HEK293 (cell line): ENCODE data around the gene NTN3.

ENCODE experiments used
- ATF2 ChIP-seq: fragments of 450-650 bp; formaldehyde crosslinking; IDR thresholded peaks from 2 replicates; pipeline ENCODE4 v1.5.1; 2016; ENCODE audit warnings: missing biosample characterization, missing genetic modification characterization, low read depth
- GFI1B ChIP-seq: fragments of 450-650 bp; formaldehyde crosslinking; IDR thresholded peaks from 2 replicates; pipeline ENCODE4 v1.5.1; 2016; ENCODE audit warnings: missing biosample characterization, missing genetic modification characterization
- GLI4 ChIP-seq: fragments of 450-650 bp; formaldehyde crosslinking; IDR thresholded peaks from 2 replicates; pipeline ENCODE4 v1.5.1; 2016; ENCODE audit warnings: missing biosample characterization, missing genetic modification characterization
- HOXA7 ChIP-seq: sonication (generic); formaldehyde crosslinking; IDR thresholded peaks from 2 replicates; pipeline ENCODE4 v1.8.1; 2022; ENCODE audit warnings: missing genetic modification reagents, borderline replicate concordance
- SP7 ChIP-seq: fragments of 450-650 bp; formaldehyde crosslinking; IDR thresholded peaks from 2 replicates; pipeline ENCODE4 v1.5.1; 2016; ENCODE audit warnings: missing biosample characterization, missing genetic modification characterization
- TCF7L2 ChIP-seq: IDR thresholded peaks from 2 replicates; pipeline ENCODE4 v1.6.1; 2011; ENCODE audit warnings: low read depth, mild to moderate bottlenecking, inconsistent platforms, low read length, moderate library complexity, borderline replicate concordance
- ZBTB10 ChIP-seq: fragments of 450-650 bp; formaldehyde crosslinking; IDR thresholded peaks from 2 replicates; pipeline ENCODE4 v1.5.1; 2016; ENCODE audit warnings: missing biosample characterization, missing genetic modification characterization
- ZBTB21 ChIP-seq: fragments of 450-650 bp; formaldehyde crosslinking; IDR thresholded peaks from 2 replicates; pipeline ENCODE4 v1.5.1; 2017; ENCODE audit warnings: missing biosample characterization, missing genetic modification characterization
- ZBTB49 ChIP-seq: fragments of 450-650 bp; formaldehyde crosslinking; IDR thresholded peaks from 2 replicates; pipeline ENCODE4 v1.5.1; 2016; ENCODE audit warnings: missing biosample characterization, missing genetic modification characterization, low read depth
- ZNF121 ChIP-seq: fragments of 450-650 bp; formaldehyde crosslinking; IDR thresholded peaks from 2 replicates; pipeline ENCODE4 v1.5.1; 2016; ENCODE audit warnings: missing biosample characterization, missing genetic modification characterization
- ZNF174 ChIP-seq: fragments of 450-650 bp; formaldehyde crosslinking; IDR thresholded peaks from 2 replicates; pipeline ENCODE4 v1.5.0; 2017; ENCODE audit warnings: missing biosample characterization, mild to moderate bottlenecking, missing genetic modification characterization
- ZNF214 ChIP-seq: fragments of 450-650 bp; formaldehyde crosslinking; IDR thresholded peaks from 2 replicates; pipeline ENCODE4 v1.5.1; 2017; ENCODE audit warnings: missing biosample characterization, mild to moderate bottlenecking, missing genetic modification characterization, borderline replicate concordance
- ZNF221 ChIP-seq: fragments of 450-650 bp; formaldehyde crosslinking; IDR thresholded peaks from 2 replicates; pipeline ENCODE4 v1.5.1; 2017; ENCODE audit warnings: missing biosample characterization, missing genetic modification characterization, borderline replicate concordance
- ZNF239 ChIP-seq: fragments of 450-650 bp; formaldehyde crosslinking; IDR thresholded peaks from 2 replicates; pipeline ENCODE4 v1.5.1; 2016; ENCODE audit warnings: missing biosample characterization, missing genetic modification characterization
- ZNF266 ChIP-seq: fragments of 450-650 bp; formaldehyde crosslinking; IDR thresholded peaks from 2 replicates; pipeline ENCODE4 v1.5.1; 2016; ENCODE audit warnings: missing biosample characterization, missing genetic modification characterization, low read depth
- ZNF335 ChIP-seq: fragments of 450-650 bp; formaldehyde crosslinking; conservative IDR thresholded peaks from 2 replicates; pipeline ENCODE4 v1.5.1; 2016; ENCODE audit warnings: missing biosample characterization, missing genetic modification characterization
- ZNF341 ChIP-seq: fragments of 450-650 bp; formaldehyde crosslinking; IDR thresholded peaks from 2 replicates; pipeline ENCODE4; 2016; ENCODE audit warnings: low read depth, missing biosample characterization, missing genetic modification characterization
- ZNF350 ChIP-seq: fragments of 450-650 bp; formaldehyde crosslinking; IDR thresholded peaks from 2 replicates; pipeline ENCODE4 v1.5.0; 2017; ENCODE audit warnings: missing biosample characterization, mild to moderate bottlenecking, missing genetic modification characterization
- ZNF433 ChIP-seq: fragments of 450-650 bp; formaldehyde crosslinking; IDR thresholded peaks from 2 replicates; pipeline ENCODE4 v1.5.1; 2016; ENCODE audit warnings: missing biosample characterization, missing genetic modification characterization, low read depth
- ZNF510 ChIP-seq: fragments of 450-650 bp; formaldehyde crosslinking; IDR thresholded peaks from 2 replicates; pipeline ENCODE4 v1.5.1; 2018; ENCODE audit warnings: mild to moderate bottlenecking, missing genetic modification characterization, missing biosample characterization; ENCODE audit not compliant: insufficient replicate concordance
- ZNF514 ChIP-seq: fragments of 450-650 bp; formaldehyde crosslinking; IDR thresholded peaks from 2 replicates; pipeline ENCODE4 v1.5.1; 2016; ENCODE audit warnings: missing biosample characterization, missing genetic modification characterization
- ZNF549 ChIP-seq: fragments of 450-650 bp; IDR thresholded peaks from 2 replicates; pipeline ENCODE4 v1.5.1; 2018; ENCODE audit warnings: missing biosample characterization, missing genetic modification characterization, mild to moderate bottlenecking, inconsistent platforms, moderate library complexity
- ZNF561 ChIP-seq: fragments of 450-650 bp; IDR thresholded peaks from 2 replicates; pipeline ENCODE4 v1.5.1; 2018; ENCODE audit warnings: missing biosample characterization, missing genetic modification characterization, borderline replicate concordance
- ZNF571 ChIP-seq: fragments of 450-650 bp; formaldehyde crosslinking; IDR thresholded peaks from 2 replicates; pipeline ENCODE4 v1.5.0; 2017; ENCODE audit warnings: missing biosample characterization, missing genetic modification characterization
- ZNF580 ChIP-seq: fragments of 450-650 bp; formaldehyde crosslinking; IDR thresholded peaks from 2 replicates; pipeline ENCODE4 v1.5.1; 2016; ENCODE audit warnings: missing biosample characterization, missing genetic modification characterization
- ZNF664 ChIP-seq: fragments of 450-650 bp; formaldehyde crosslinking; IDR thresholded peaks from 2 replicates; pipeline ENCODE4 v1.5.1; 2016; ENCODE audit warnings: missing biosample characterization, missing genetic modification characterization
- ZNF677 ChIP-seq: fragments of 450-650 bp; IDR thresholded peaks from 2 replicates; pipeline ENCODE4 v1.5.0; 2018; ENCODE audit warnings: missing biosample characterization, mild to moderate bottlenecking, missing genetic modification characterization, moderate library complexity
- ZNF692 ChIP-seq: fragments of 450-650 bp; formaldehyde crosslinking; IDR thresholded peaks from 2 replicates; pipeline ENCODE4 v1.5.1; 2016; ENCODE audit warnings: missing biosample characterization, missing genetic modification characterization
- ZNF701 ChIP-seq: fragments of 450-650 bp; formaldehyde crosslinking; IDR thresholded peaks from 2 replicates; pipeline ENCODE4 v1.5.1; 2016; ENCODE audit warnings: missing biosample characterization, missing genetic modification characterization
- ZSCAN18 ChIP-seq: fragments of 450-650 bp; formaldehyde crosslinking; IDR thresholded peaks from 2 replicates; pipeline ENCODE4 v1.5.1; 2016; ENCODE audit warnings: missing biosample characterization, missing genetic modification characterization
- ZSCAN30 ChIP-seq: fragments of 450-650 bp; IDR thresholded peaks from 2 replicates; pipeline ENCODE4 v1.5.1; 2018; ENCODE audit warnings: missing biosample characterization, mild to moderate bottlenecking, missing genetic modification characterization, moderate library complexity

NTN3 gene

GRCh38 chr16:2467528-2468232 lies 3.4 kb upstream of the NTN3 start (continued):
- TF ChIP-seq ATF2 (tag by site-specific recombination) = peak; percentile 44; the same call in 1 of the 2 replicates
- peak; percentile 21; the same call in 1 of the 2 replicates for TF ChIP-seq ZNF580 (tag by site-specific recombination)
- no peak for TF ChIP-seq ZNF121
- no peak for TF ChIP-seq TCF7L2
- TF ChIP-seq ZNF335 (tag by site-specific recombination) = peak; percentile 87
- TF ChIP-seq ZBTB10 (tag by site-specific recombination) = peak; percentile 43; the same call in 1 of the 2 replicates
- no peak for TF ChIP-seq GFI1B
- peak; percentile 39; the same call in 1 of the 2 replicates for TF ChIP-seq SP7
- TF ChIP-seq ZNF549 = no peak
- no peak; the same call in 1 of the 2 replicates for TF ChIP-seq ZSCAN30 (tag by site-specific recombination)
- TF ChIP-seq ZNF677 (tag by site-specific recombination) = peak; percentile 64; the same call in 1 of the 2 replicates
- no peak for TF ChIP-seq ZNF571
- TF ChIP-seq ZNF221 (tag by site-specific recombination) = no peak
- no peak for TF ChIP-seq ZNF239
- TF ChIP-seq ZNF510 = no peak
- TF ChIP-seq ZNF701 (tag by site-specific recombination) = no peak
- TF ChIP-seq ZNF174 (tag by site-specific recombination) = no peak
- 0 out of 2 replicates have a peak, but pooled peaks have one; percentile 6 for TF ChIP-seq ZNF341 (tag by site-specific recombination)
- TF ChIP-seq ZNF266 (tag by site-specific recombination) = no peak
- no peak for TF ChIP-seq ZNF514 (tag by site-specific recombination)
- no peak for TF ChIP-seq HOXA7 (CRISPR knock-in tag)
- TF ChIP-seq ZSCAN18 (tag by site-specific recombination) = no peak
- no peak for TF ChIP-seq ZNF214
- no peak for TF ChIP-seq ZNF350 (tag by site-specific recombination)
- no peak for TF ChIP-seq ZNF664 (tag by site-specific recombination)
- no peak for TF ChIP-seq ZNF692
- no peak for TF ChIP-seq ZBTB49 (tag by site-specific recombination)
- peak; percentile 29; the same call in 1 of the 2 replicates for TF ChIP-seq GLI4
- TF ChIP-seq ZNF433 (tag by site-specific recombination) = no peak
- TF ChIP-seq ZBTB21 (tag by site-specific recombination) = peak; percentile 87
- TF ChIP-seq ZNF561 (tag by site-specific recombination) = peak; percentile 69; the same call in 1 of the 2 replicates
